BLaER1 (cell line): ENCODE results near the gene IGSF9.
"Not testable (repeated sequence)": the region's sequence is repeated elsewhere in the genome, so short reads cannot be mapped to it uniquely, and the experiment has no call there.

ENCODE experiments used
- H3K27ac ChIP-seq: shearing (Covaris generic); formaldehyde crosslinking; 2 replicates; pipeline ENCODE4 v1.8.1; 2022
- H3K27me3 ChIP-seq: shearing (Covaris generic); formaldehyde crosslinking; 2 replicates; pipeline ENCODE4 v1.8.1; 2022
- H3K36me3 ChIP-seq: shearing (Covaris generic); formaldehyde crosslinking; 2 replicates; pipeline ENCODE4 v1.8.1; 2022
- H3K4me1 ChIP-seq: shearing (Covaris generic); formaldehyde crosslinking; 2 replicates; pipeline ENCODE4 v1.8.1; 2022
- H3K4me2 ChIP-seq: shearing (Covaris generic); formaldehyde crosslinking; 2 replicates; pipeline ENCODE4 v1.8.1; 2022
- H3K4me3 ChIP-seq: shearing (Covaris generic); formaldehyde crosslinking; 2 replicates; pipeline ENCODE4 v1.8.1; 2022
- H3K9ac ChIP-seq: shearing (Covaris generic); formaldehyde crosslinking; 2 replicates; pipeline ENCODE4 v1.8.1; 2022
- H3K9me3 ChIP-seq: shearing (Covaris generic); formaldehyde crosslinking; 2 replicates; pipeline ENCODE4 v1.8.1; 2022
- H4K20me1 ChIP-seq: shearing (Covaris generic); formaldehyde crosslinking; 2 replicates; pipeline ENCODE4 v1.8.1; 2022
- Cebpa-rat ChIP-seq: shearing (Covaris generic); IDR thresholded peaks from 2 replicates; pipeline ENCODE4 v1.8.1; 2022

The IGSF9 gene

GRCh38 chr1:159915571-159916241 lies 29.7 kb downstream of the IGSF9 start:
- H3K27me3 ChIP-seq: no peaks in the 10 kb centered on the region
- no peak overlapping the region for H3K4me2 ChIP-seq
- H3K4me3 ChIP-seq: no peak overlapping the region
- H3K36me3 ChIP-seq: peaks cover 54% of the 10 kb centered on the region
- H3K27ac ChIP-seq: no peak overlapping the region
- H4K20me1 ChIP-seq: peaks cover 34% of the 10 kb centered on the region
- no peak overlapping the region for H3K9ac ChIP-seq
- no peaks in the 10 kb centered on the region for H3K9me3 ChIP-seq
- TF ChIP-seq Cebpa-rat: no peak
- H3K4me1 ChIP-seq: peaks cover 71% of the 10 kb centered on the region

- no peak overlapping the region for H3K9ac ChIP-seq
- H3K27ac ChIP-seq: no peak overlapping the region
- no peaks in the 10 kb centered on the region for H3K9me3 ChIP-seq
- peaks cover 69% of the 10 kb centered on the region for H3K4me1 ChIP-seq
- no peaks in the 10 kb centered on the region for H3K27me3 ChIP-seq
- no peak overlapping the region for H3K4me3 ChIP-seq
- H3K4me2 ChIP-seq: no peak overlapping the region
- peaks cover 41% of the 10 kb centered on the region for H3K36me3 ChIP-seq
- no peak for TF ChIP-seq Cebpa-rat
- H4K20me1 ChIP-seq: peaks cover 22% of the 10 kb centered on the region
These were observed 31.0 kb downstream of the IGSF9 start for GRCh38 chr1:159914252-159915018.

GRCh38 chr1:159913451-159914192 lies 31.8 kb downstream of the IGSF9 start:
- no peak for TF ChIP-seq Cebpa-rat
- H3K9ac ChIP-seq: no peak overlapping the region
- no peaks in the 10 kb centered on the region for H3K9me3 ChIP-seq
- no peaks in the 10 kb centered on the region for H3K27me3 ChIP-seq
- H3K4me1 ChIP-seq: peaks cover 67% of the 10 kb centered on the region
- no peak overlapping the region for H3K4me2 ChIP-seq
- no peak overlapping the region for H3K27ac ChIP-seq
- no peak overlapping the region for H3K4me3 ChIP-seq
- peaks cover 33% of the 10 kb centered on the region for H3K36me3 ChIP-seq
- peaks cover 14% of the 10 kb centered on the region for H4K20me1 ChIP-seq

- peak overlapping the region; percentile 37; the same call in 1 of the 2 replicates for H3K9ac ChIP-seq
- H3K27ac ChIP-seq: peak overlapping the region; percentile 76
- no peak for TF ChIP-seq Cebpa-rat
- H3K4me2 ChIP-seq: peak overlapping the region; percentile 89
- no peaks in the 10 kb centered on the region for H3K9me3 ChIP-seq
- H3K27me3 ChIP-seq: no peaks in the 10 kb centered on the region
- no peaks in the 10 kb centered on the region for H4K20me1 ChIP-seq
- peaks cover 12% of the 10 kb centered on the region for H3K36me3 ChIP-seq
- peaks cover 45% of the 10 kb centered on the region for H3K4me1 ChIP-seq
- no peak overlapping the region for H3K4me3 ChIP-seq
These were observed 33.9 kb downstream of the IGSF9 start for GRCh38 chr1:159911326-159912070.

- Histone ChIP-seq H4K20me1 (no peaks in the 10 kb centered on the region), H3K9me3 (peaks cover 18% of the 10 kb centered on the region), H3K4me2 (no peak overlapping the region), H3K4me3 (no peak overlapping the region), H3K27me3 (no peaks in the 10 kb centered on the region), H3K4me1 (peaks cover 40% of the 10 kb centered on the region), H3K36me3 (no peaks in the 10 kb centered on the region), H3K9ac (no peak overlapping the region), H3K27ac (no peak overlapping the region)
- TF ChIP-seq Cebpa-rat: no peak
These were observed 37.1 kb downstream of the IGSF9 start for GRCh38 chr1:159908031-159908940.

- Histone ChIP-seq H3K9me3 (peaks cover 21% of the 10 kb centered on the region), H3K9ac (no peak overlapping the region), H3K4me3 (no peak overlapping the region), H4K20me1 (no peaks in the 10 kb centered on the region), H3K36me3 (no peaks in the 10 kb centered on the region), H3K27ac (no peak overlapping the region), H3K4me2 (no peak overlapping the region), H3K4me1 (peaks cover 29% of the 10 kb centered on the region), H3K27me3 (no peaks in the 10 kb centered on the region)
- TF ChIP-seq Cebpa-rat: no peak
These were observed 38.5 kb downstream of the IGSF9 start for GRCh38 chr1:159906960-159907359.

- not testable (repeated sequence) for H3K9ac ChIP-seq, H3K4me2 ChIP-seq, H3K36me3 ChIP-seq, H3K4me3 ChIP-seq, H3K4me1 ChIP-seq, H3K27me3 ChIP-seq, H3K27ac ChIP-seq, H4K20me1 ChIP-seq
- peaks cover 21% of the 10 kb centered on the region for H3K9me3 ChIP-seq
These were observed 41.4 kb downstream of the IGSF9 start for GRCh38 chr1:159904036-159904435.

GRCh38 chr1:159902541-159902940 lies 42.9 kb downstream of the IGSF9 start:
- Histone ChIP-seq H3K4me1 (peaks cover 6% of the 10 kb centered on the region; the same call in 1 of the 2 replicates), H4K20me1 (no peaks in the 10 kb centered on the region), H3K4me2 (no peak overlapping the region), H3K36me3 (no peaks in the 10 kb centered on the region), H3K4me3 (no peak overlapping the region), H3K9ac (no peak overlapping the region), H3K27ac (no peak overlapping the region), H3K9me3 (peaks cover 21% of the 10 kb centered on the region), H3K27me3 (no peaks in the 10 kb centered on the region)
- TF ChIP-seq Cebpa-rat: no peak
